Loucy (cell line): Measurements from ENCODE around the gene RLF.

Experiments
- H2AFZ ChIP-seq: fragments of 200-600 bp; sonication (generic); 2 replicates; pipeline ENCODE4 v1.6.0; 2016; ENCODE audit warnings: antibody characterized with exemption, mild to moderate bottlenecking, low read length, moderate library complexity
- H3F3A ChIP-seq: fragments of 200-600 bp; 2 replicates; pipeline ENCODE4 v1.6.0; 2016; ENCODE audit warnings: antibody characterized with exemption, low read depth, mild to moderate bottlenecking
- H3K27me3 ChIP-seq: fragments of 200-600 bp; sonication (generic); 2 replicates; pipeline ENCODE4 v1.6.1; 2014; ENCODE audit warnings: low read length, mild to moderate bottlenecking; ENCODE audit not compliant: insufficient read depth, poor library complexity, severe bottlenecking
- H3K36me3 ChIP-seq: fragments of 200-600 bp; sonication (generic); 2 replicates; pipeline ENCODE4 v1.6.1; 2016; ENCODE audit warnings: low read length; ENCODE audit not compliant: insufficient read depth
- H3K4me1 ChIP-seq: fragments of 200-600 bp; sonication (generic); 2 replicates; pipeline ENCODE4 v1.5.1; 2014; ENCODE audit warnings: low read length, mild to moderate bottlenecking; ENCODE audit not compliant: insufficient read depth, poor library complexity, severe bottlenecking
- H3K4me2 ChIP-seq: fragments of 200-600 bp; sonication (generic); 2 replicates; pipeline ENCODE4 v1.6.0; 2014; ENCODE audit warnings: antibody characterized with exemption, low read length, low read depth, mild to moderate bottlenecking; ENCODE audit not compliant: poor library complexity, severe bottlenecking
- H3K4me3 ChIP-seq: fragments of 200-600 bp; sonication (generic); 2 replicates; pipeline ENCODE4 v1.5.1; 2014; ENCODE audit warnings: low read length, mild to moderate bottlenecking, mixed read lengths; ENCODE audit not compliant: poor library complexity, severe bottlenecking
- H3K79me2 ChIP-seq: fragments of 200-600 bp; sonication (generic); 2 replicates; pipeline ENCODE4 v1.6.1; 2014; ENCODE audit warnings: low read length; ENCODE audit not compliant: insufficient read depth
- H3K9ac ChIP-seq: fragments of 200-600 bp; sonication (generic); 2 replicates; pipeline ENCODE4 v1.6.0; 2014; ENCODE audit warnings: mild to moderate bottlenecking, low read depth, low read length, moderate library complexity; ENCODE audit not compliant: poor library complexity, severe bottlenecking
- H3K9me2 ChIP-seq: fragments of 200-600 bp; sonication (generic); replicated peaks from 2 replicates; pipeline ENCODE4 v1.6.1; 2016; ENCODE audit warnings: low read depth, low read length, mixed read lengths
- H3K9me3 ChIP-seq: fragments of 200-600 bp; sonication (generic); 2 replicates; pipeline ENCODE4 v1.6.1; 2014; ENCODE audit warnings: mild to moderate bottlenecking, antibody characterized with exemption, low read length, low read depth; ENCODE audit not compliant: insufficient read depth
- H4K20me1 ChIP-seq: fragments of 200-600 bp; sonication (generic); 2 replicates; pipeline ENCODE4 v1.6.0; 2014; ENCODE audit warnings: antibody characterized with exemption, low read length, mild to moderate bottlenecking; ENCODE audit not compliant: insufficient read depth, poor library complexity, severe bottlenecking
- CTCF ChIP-seq: fragments of 200-600 bp; sonication (generic); conservative IDR thresholded peaks from 2 replicates; pipeline ENCODE4 v1.5.1; 2014; ENCODE audit warnings: mild to moderate bottlenecking, antibody characterized with exemption, low read length
- EZH2phosphoT487 ChIP-seq: fragments of 200-600 bp; IDR thresholded peaks from 2 replicates; pipeline ENCODE4 v1.6.1; 2018; ENCODE audit warnings: antibody characterized with exemption, mild to moderate bottlenecking, moderate library complexity, borderline replicate concordance

RLF gene

GRCh38 chr1:40241362-40241761 lies 80.2 kb downstream of the RLF start:
- no peak overlapping the region for H3K4me2 ChIP-seq
- TF ChIP-seq EZH2phosphoT487: no peak
- TF ChIP-seq CTCF: no peak
- no peak overlapping the region for H3K9ac ChIP-seq
- no peak overlapping the region for H3K4me3 ChIP-seq
- H3K79me2 ChIP-seq: no peaks in the 10 kb centered on the region
- no peaks in the 10 kb centered on the region for H3K9me2 ChIP-seq
- H4K20me1 ChIP-seq: no peaks in the 10 kb centered on the region
- peaks cover 42% of the 10 kb centered on the region for H3K36me3 ChIP-seq
- no peaks in the 10 kb centered on the region for H3K27me3 ChIP-seq
- H3K4me1 ChIP-seq: peaks cover 4% of the 10 kb centered on the region
- H3K9me3 ChIP-seq: no peaks in the 10 kb centered on the region
- 0 out of 2 replicates have a peak, but pooled peaks cover 6% of the 10 kb centered on the region for H3F3A ChIP-seq
- no peak overlapping the region for H2AFZ ChIP-seq

- Histone ChIP-seq H3K36me3 (peaks cover 22% of the 10 kb centered on the region; the same call in 1 of the 2 replicates), H3F3A (0 out of 2 replicates have a peak, but pooled peaks cover 6% of the 10 kb centered on the region), H3K9me2 (no peaks in the 10 kb centered on the region), H3K9me3 (no peaks in the 10 kb centered on the region), H3K9ac (no peak overlapping the region), H3K4me1 (peaks cover 4% of the 10 kb centered on the region), H3K4me3 (no peak overlapping the region), H3K27me3 (no peaks in the 10 kb centered on the region), H4K20me1 (no peaks in the 10 kb centered on the region), H3K4me2 (no peak overlapping the region), H3K79me2 (no peaks in the 10 kb centered on the region), H2AFZ (no peak overlapping the region)
- no peak for TF ChIP-seq CTCF
- no peak for TF ChIP-seq EZH2phosphoT487
Observed at GRCh38 chr1:40243351-40243750, 82.2 kb downstream of the RLF start.

- no peaks in the 10 kb centered on the region for H3K9me2 ChIP-seq
- no peaks in the 10 kb centered on the region for H3K9me3 ChIP-seq
- 0 out of 2 replicates have a peak, but pooled peaks cover 6% of the 10 kb centered on the region for H3F3A ChIP-seq
- no peak for TF ChIP-seq CTCF
- TF ChIP-seq EZH2phosphoT487: no peak
- H3K27me3 ChIP-seq: no peaks in the 10 kb centered on the region
- no peak overlapping the region for H3K4me2 ChIP-seq
- no peaks in the 10 kb centered on the region for H3K79me2 ChIP-seq
- peaks cover 13% of the 10 kb centered on the region; the same call in 1 of the 2 replicates for H3K36me3 ChIP-seq
- H4K20me1 ChIP-seq: no peaks in the 10 kb centered on the region
- H2AFZ ChIP-seq: no peak overlapping the region
- H3K9ac ChIP-seq: no peak overlapping the region
- no peak overlapping the region for H3K4me3 ChIP-seq
- H3K4me1 ChIP-seq: peaks cover 4% of the 10 kb centered on the region
Observed at GRCh38 chr1:40244138-40244744, 83.1 kb downstream of the RLF start.
